Smooth muscle cell (in vitro differentiated cells): ENCODE results near the gene MAGEB3. TPM values are rescaled to one million over a fixed set of nuclear protein-coding genes. Genes with fewer than 3 reads are reported as not detected.
A peak's percentile ranks its signal among the peaks of the same experiment; 100 is the strongest.

Experiments
- DNase-seq: peaks from one replicate; lab custom pipeline; 2025; ENCODE audit not compliant: unreplicated experiment; lab: John Stamatoyannopoulos, UW
- H2AFZ ChIP-seq: fragments of 200-600 bp; sonication (generic); 2 replicates; pipeline ENCODE4 v1.6.0; 2016; ENCODE audit warnings: antibody characterized with exemption, low read depth, mild to moderate bottlenecking
- H3F3A ChIP-seq: fragments of 200-600 bp; sonication (generic); 2 replicates; pipeline ENCODE4 v1.6.0; 2017; ENCODE audit warnings: antibody characterized with exemption, low read depth
- H3K27ac ChIP-seq: fragments of 200-600 bp; sonication (generic); 2 replicates; pipeline ENCODE4 v1.5.1; 2016; ENCODE audit warnings: low read depth, mild to moderate bottlenecking
- H3K27me3 ChIP-seq: fragments of 200-600 bp; sonication (generic); 2 replicates; pipeline ENCODE4 v1.6.1; 2016; ENCODE audit warnings: low read depth, mild to moderate bottlenecking
- H3K36me3 ChIP-seq: fragments of 200-600 bp; sonication (generic); 2 replicates; pipeline ENCODE4 v1.5.1; 2016; ENCODE audit warnings: low read depth
- H3K4me1 ChIP-seq: fragments of 200-600 bp; sonication (generic); 2 replicates; pipeline ENCODE4 v1.5.1; 2016; ENCODE audit warnings: low read depth
- H3K4me2 ChIP-seq: fragments of 200-600 bp; sonication (generic); 2 replicates; pipeline ENCODE4 v1.6.0; 2016; ENCODE audit warnings: mild to moderate bottlenecking
- H3K4me3 ChIP-seq: fragments of 200-600 bp; sonication (generic); 2 replicates; pipeline ENCODE4 v1.5.1; 2016; ENCODE audit warnings: mild to moderate bottlenecking
- H3K79me2 ChIP-seq: fragments of 200-600 bp; sonication (generic); 2 replicates; pipeline ENCODE4 v1.6.0; 2016; ENCODE audit warnings: low read depth, mild to moderate bottlenecking
- H3K9ac ChIP-seq: fragments of 200-600 bp; sonication (generic); 2 replicates; pipeline ENCODE4 v1.6.0; 2016; ENCODE audit warnings: low read depth
- H3K9me3 ChIP-seq: fragments of 200-600 bp; sonication (generic); replicated peaks from 2 replicates; pipeline ENCODE4 v1.5.1; 2016; ENCODE audit warnings: low read depth
- H4K20me1 ChIP-seq: fragments of 200-600 bp; sonication (generic); 2 replicates; pipeline ENCODE4 v1.6.0; 2016; ENCODE audit warnings: low read depth
- WGBS: methylation state at CpG from one replicate; pipeline ENCODE4 v1.1.7; 2016; ENCODE audit warnings: low lambda C conversion rate; 5-methylcytosine and 5-hydroxymethylcytosine counted together
- polyA plus RNA-seq: library from polyadenylated mRNA; unstranded; fragments of >200 nt; fragmentation: Nextera tagmentation; extraction: Ambion mirVana; gene quantifications from 2 replicates; pipeline ENCODE4 v1.2.1, GENCODE V29; 2016
- total RNA-seq: library from RNA; depleted of rRNA; stranded (reverse); fragments of >200 nt; gene quantifications from 2 replicates; pipeline ENCODE4 v1.2.3, GENCODE V29; 2014
- TF ChIP-seq, protein P1 (sequence below): fragments of 200-600 bp; sonication (generic); IDR thresholded peaks from 2 replicates; pipeline ENCODE4 v1.5.1; 2017; ENCODE audit warnings: borderline replicate concordance, mild to moderate bottlenecking, antibody characterized with exemption; ENCODE audit not compliant: insufficient read depth, poor library complexity, severe bottlenecking

The MAGEB3 gene
- total and polyA plus RNA-seq, 2 experiments from 2014 or later: not detected

- Histone ChIP-seq H3K4me1 (no peaks in the 10 kb centered on the region), H3F3A (no peaks in the 10 kb centered on the region), H3K36me3 (no peaks in the 10 kb centered on the region), H4K20me1 (no peaks in the 10 kb centered on the region), H3K27ac (no peak overlapping the region), H3K27me3 (no peaks in the 10 kb centered on the region), H3K4me2 (no peak overlapping the region), H3K9me3 (no peaks in the 10 kb centered on the region), H3K79me2 (no peaks in the 10 kb centered on the region), H3K9ac (no peak overlapping the region), H2AFZ (peak overlapping the region; percentile 49), H3K4me3 (no peak overlapping the region)
- TF ChIP-seq, protein P1, sequence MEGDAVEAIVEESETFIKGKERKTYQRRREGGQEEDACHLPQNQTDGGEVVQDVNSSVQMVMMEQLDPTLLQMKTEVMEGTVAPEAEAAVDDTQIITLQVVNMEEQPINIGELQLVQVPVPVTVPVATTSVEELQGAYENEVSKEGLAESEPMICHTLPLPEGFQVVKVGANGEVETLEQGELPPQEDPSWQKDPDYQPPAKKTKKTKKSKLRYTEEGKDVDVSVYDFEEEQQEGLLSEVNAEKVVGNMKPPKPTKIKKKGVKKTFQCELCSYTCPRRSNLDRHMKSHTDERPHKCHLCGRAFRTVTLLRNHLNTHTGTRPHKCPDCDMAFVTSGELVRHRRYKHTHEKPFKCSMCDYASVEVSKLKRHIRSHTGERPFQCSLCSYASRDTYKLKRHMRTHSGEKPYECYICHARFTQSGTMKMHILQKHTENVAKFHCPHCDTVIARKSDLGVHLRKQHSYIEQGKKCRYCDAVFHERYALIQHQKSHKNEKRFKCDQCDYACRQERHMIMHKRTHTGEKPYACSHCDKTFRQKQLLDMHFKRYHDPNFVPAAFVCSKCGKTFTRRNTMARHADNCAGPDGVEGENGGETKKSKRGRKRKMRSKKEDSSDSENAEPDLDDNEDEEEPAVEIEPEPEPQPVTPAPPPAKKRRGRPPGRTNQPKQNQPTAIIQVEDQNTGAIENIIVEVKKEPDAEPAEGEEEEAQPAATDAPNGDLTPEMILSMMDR: peak; percentile 30
- WGBS: 33% methylated on average over 1 of the region's 1 CpG
- DNase-seq: no peak
Measured at GRCh38 chrX:30196322-30196721, 34.1 kb upstream of the MAGEB3 start.

DNA sequence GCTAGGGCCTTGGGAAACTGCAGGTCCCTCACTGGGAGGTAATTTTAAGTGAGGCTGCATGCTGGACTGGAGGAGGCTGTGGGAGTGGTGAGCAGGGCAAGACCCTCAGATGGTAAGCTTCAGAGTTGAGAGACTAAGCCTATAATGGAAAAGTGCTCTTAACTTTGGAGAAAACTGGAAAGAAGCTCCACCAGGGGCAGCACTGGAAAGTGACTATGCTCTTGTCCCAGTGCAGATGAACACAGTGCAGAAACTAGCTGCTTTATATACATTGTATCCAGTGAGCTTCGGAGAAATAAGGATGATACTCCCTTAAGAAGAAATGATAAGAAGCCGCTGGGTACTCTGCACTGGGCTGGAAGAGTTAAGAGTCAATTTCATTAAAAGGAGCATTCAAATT is 18.3 kb upstream of the MAGEB3 start:
- DNase-seq: no peak
- Histone ChIP-seq H3K9me3 (no peaks in the 10 kb centered on the region), H3F3A (no peaks in the 10 kb centered on the region), H3K27ac (no peak overlapping the region), H3K27me3 (no peaks in the 10 kb centered on the region), H3K4me3 (no peak overlapping the region), H2AFZ (no peak overlapping the region), H3K4me1 (no peaks in the 10 kb centered on the region), H4K20me1 (no peaks in the 10 kb centered on the region), H3K36me3 (no peaks in the 10 kb centered on the region), H3K79me2 (no peaks in the 10 kb centered on the region), H3K4me2 (no peak overlapping the region), H3K9ac (no peak overlapping the region)
- TF ChIP-seq, protein P1: no peak
- WGBS: 69% methylated on average over 2 of the region's 2 CpGs

- H3K4me1 ChIP-seq: no peaks in the 10 kb centered on the region
- no peak within 1 kb of the TSS for H3K9ac ChIP-seq
- H3K4me2 ChIP-seq: no peak within 1 kb of the TSS
- no peaks in the 10 kb centered on the region for H3K27me3 ChIP-seq
- no peaks in the 10 kb centered on the region for H3F3A ChIP-seq
- H3K4me3 ChIP-seq: no peak within 1 kb of the TSS
- H3K27ac ChIP-seq: no peak within 1 kb of the TSS
- no peaks in the 10 kb centered on the region for H3K9me3 ChIP-seq
- no peaks in the 10 kb centered on the region for H3K79me2 ChIP-seq
- H3K36me3 ChIP-seq: no peaks in the 10 kb centered on the region
- TF ChIP-seq, protein P1: no peak
- no peak within 1 kb of the TSS for H2AFZ ChIP-seq
- WGBS: 85% methylated on average over 29 of the region's 29 CpGs
- no peak for DNase-seq
- no peaks in the 10 kb centered on the region for H4K20me1 ChIP-seq
Measured at GRCh38 chrX:30215357-30215843, 15.1 kb upstream of the MAGEB3 start, which contains the start of gene MAGEB2. Gene MAGEB2 (plus strand): TSS chrX:30215563. CDS start chrX:30218581, 3,018 bp downstream.

GRCh38 chrX:30217465-30217864 is 13.0 kb upstream of the MAGEB3 start:
- H3K9ac ChIP-seq: no peak overlapping the region
- H3K27me3 ChIP-seq: no peaks in the 10 kb centered on the region
- no peaks in the 10 kb centered on the region for H3K4me1 ChIP-seq
- WGBS: 50% methylated on average over 1 of the region's 1 CpG
- DNase-seq: no peak
- H3K4me3 ChIP-seq: no peak overlapping the region
- H3F3A ChIP-seq: no peaks in the 10 kb centered on the region
- no peaks in the 10 kb centered on the region for H3K36me3 ChIP-seq
- no peaks in the 10 kb centered on the region for H4K20me1 ChIP-seq
- H3K27ac ChIP-seq: no peak overlapping the region
- H3K9me3 ChIP-seq: no peaks in the 10 kb centered on the region
- no peak overlapping the region for H3K4me2 ChIP-seq
- TF ChIP-seq, protein P1: no peak
- H3K79me2 ChIP-seq: no peaks in the 10 kb centered on the region
- H2AFZ ChIP-seq: no peak overlapping the region
